HG02588 (cell line): Measurements from ENCODE around the gene POU2F1.
"Not testable (repeated sequence)": the region's sequence is repeated elsewhere in the genome, so short reads cannot be mapped to it uniquely, and the experiment has no call there.

ENCODE experiments used
- ATAC-seq: cut with Tn5 transposase; IDR thresholded peaks from one replicate; pipeline ENCODE4 v1.9.1; 2021; ENCODE audit warnings: mild to moderate bottlenecking, moderate library complexity; ENCODE audit not compliant: unreplicated experiment

POU2F1 gene

DNA sequence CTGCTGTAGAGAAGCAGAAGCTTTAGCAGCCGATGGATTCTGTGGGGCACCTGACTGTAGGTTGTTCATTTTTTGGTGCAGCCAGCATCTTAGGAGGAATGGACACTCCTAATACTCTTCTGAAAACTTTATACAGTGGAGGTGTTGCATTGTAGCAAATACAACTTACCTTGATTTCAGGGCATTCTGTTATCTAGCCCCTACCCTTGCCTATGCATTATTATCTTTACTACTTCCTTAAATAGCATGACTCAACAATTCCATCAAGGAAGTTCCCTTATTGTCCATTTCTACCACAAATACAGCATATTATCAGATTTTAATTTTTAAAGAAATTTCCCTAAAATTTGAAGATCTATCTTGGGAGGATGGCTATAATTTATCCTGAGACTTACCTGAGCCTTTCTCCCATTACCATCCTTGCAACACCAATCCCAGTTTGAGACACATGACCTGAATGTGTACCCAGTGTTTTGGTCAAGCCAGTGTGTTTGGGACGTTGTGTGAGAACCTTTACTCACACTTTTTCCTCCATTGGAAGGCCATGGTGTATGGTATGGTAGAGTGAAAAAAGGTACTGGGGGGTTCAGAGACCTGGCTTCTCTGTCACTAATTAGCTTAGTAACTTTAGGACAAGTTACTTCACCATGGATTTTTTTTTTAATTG lies 9.2 kb downstream of the POU2F1 start:
- ATAC-seq, result no peak

- no peak for ATAC-seq
Observed at GRCh38 chr1:167230437-167230836, 9.8 kb downstream of the POU2F1 start.

DNA sequence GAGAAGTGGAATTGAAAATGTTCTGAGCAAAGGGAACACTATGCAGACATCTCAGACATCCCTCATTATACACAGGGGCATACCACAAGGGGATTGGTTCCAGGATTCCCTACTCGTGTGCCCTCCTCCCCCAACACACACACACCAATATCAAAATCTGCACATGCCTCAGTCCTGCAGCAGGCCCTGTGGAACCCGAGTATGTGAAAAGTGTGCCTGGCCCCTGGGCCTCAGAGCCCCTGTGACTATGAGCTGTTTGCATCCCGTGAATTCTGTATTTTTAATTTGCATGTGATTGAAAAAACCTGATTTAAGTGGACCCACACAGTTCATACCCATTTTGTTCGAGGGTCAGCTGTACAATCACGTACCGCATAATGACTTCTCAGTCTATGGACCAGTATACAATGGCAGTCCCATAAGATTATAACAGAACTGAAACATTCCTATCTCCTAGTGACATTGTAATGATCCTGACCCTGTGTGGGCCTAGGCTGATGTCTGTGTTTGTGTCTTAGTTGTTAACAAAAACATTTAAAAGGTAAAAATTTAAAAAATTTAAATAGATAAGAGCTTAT lies 11.3 kb downstream of the POU2F1 start:
- no peak for ATAC-seq

DNA sequence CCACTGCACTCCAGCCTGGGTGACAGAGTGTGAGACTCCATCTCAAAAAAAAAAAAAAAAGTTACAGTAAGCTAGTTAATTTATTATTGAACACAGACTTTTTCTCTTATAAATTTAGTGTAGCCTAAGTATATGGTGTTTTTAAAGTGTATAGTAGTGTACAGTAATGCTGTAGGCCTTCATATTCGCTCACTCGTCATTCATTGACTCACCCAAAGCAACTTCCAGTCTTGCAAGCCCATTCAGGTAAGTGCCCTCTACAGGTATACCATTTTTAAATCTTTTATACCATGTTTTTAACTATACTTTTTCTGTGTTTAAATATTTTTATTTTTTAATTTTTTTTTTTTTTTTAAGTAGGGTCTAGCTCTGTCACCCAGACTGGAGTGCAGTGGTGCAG lies 12.1 kb downstream of the POU2F1 start:
- ATAC-seq, result no peak

GRCh38 chr1:167233373-167233772 lies 12.7 kb downstream of the POU2F1 start:
- no peak for ATAC-seq

DNA sequence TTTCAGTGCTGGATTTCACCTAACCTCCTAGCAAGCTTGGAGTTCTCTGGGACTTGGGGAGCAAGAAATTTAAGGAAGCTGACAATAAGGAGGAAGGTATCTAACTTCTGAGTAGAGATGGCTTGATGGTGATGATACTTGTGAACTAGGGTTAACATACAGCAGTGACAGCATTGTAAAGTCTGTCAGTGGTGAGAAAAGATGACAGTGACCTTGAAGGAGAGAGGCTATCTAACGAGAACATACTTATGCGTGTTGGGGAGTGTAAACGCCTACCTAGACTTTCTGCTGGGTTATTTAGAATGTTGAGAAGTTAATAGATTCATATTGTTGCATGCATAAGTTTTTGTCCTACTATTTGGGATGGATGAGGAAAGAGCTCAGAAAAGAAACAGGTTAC lies 16.3 kb downstream of the POU2F1 start:
- no peak for ATAC-seq

GRCh38 chr1:167238713-167239112 lies 18.0 kb downstream of the POU2F1 start:
- no peak for ATAC-seq

DNA sequence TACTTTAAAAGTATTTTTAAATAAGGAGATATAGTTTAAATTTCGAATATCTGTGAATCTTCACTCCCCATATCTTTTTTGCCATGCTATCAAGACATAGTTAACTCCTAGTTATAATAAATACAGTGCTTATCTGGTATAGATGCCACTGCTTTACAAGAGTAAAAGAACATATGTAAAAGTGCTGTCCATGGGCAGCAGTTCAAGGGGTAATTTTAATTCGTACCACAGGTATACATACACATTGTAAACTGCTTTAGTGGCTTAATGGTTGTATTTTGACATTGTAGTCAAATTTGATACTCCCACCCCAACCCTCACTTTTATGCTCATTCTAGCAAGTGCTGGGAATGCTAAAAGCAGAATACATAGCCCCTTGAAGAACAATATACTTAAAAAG lies 18.6 kb downstream of the POU2F1 start:
- no peak for ATAC-seq

DNA sequence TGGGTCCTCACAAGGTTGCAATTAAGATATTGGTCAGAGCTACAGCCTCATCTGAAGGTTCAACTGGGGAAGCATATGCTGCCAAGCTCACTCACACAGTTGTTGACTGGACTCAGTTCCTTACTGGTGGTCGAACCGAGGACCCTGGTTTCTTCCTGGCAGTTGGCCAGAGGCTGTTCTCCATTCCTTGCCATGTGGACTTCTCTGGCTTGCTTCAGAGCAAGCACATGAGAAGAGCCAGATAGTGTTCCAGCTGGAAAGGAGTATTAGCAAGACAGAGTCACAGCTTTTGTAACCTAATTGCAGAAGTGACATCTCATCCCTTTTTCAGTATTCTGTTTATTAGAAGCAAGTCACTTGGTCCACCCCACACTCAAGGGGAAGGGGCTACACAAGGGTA lies 23.6 kb downstream of the POU2F1 start:
- no peak for ATAC-seq

DNA sequence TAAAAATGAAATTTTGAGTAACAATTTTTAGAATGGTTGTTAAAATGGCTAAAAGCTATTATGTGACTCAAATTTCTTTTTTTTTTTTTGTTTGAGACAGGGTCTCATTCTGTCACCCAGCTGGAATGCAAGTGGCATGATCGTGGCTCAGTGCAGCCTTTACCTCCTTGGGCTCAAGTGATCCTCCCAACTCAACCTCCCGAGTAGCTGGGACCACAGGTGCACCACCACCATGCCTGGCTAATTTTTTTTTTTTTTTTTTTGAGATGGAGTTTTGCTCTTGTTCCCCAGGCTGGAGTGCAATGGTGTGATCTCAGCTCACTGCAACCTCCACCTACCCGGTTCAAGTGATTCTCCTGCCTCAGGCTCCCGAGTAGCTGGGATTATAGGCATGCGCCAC lies 24.5 kb downstream of the POU2F1 start:
- not testable (repeated sequence) for ATAC-seq

GRCh38 chr1:167246971-167247370 lies 26.3 kb downstream of the POU2F1 start:
- ATAC-seq, result no peak

- ATAC-seq, result no peak
Observed at GRCh38 chr1:167247754-167248153, 27.1 kb downstream of the POU2F1 start.

DNA sequence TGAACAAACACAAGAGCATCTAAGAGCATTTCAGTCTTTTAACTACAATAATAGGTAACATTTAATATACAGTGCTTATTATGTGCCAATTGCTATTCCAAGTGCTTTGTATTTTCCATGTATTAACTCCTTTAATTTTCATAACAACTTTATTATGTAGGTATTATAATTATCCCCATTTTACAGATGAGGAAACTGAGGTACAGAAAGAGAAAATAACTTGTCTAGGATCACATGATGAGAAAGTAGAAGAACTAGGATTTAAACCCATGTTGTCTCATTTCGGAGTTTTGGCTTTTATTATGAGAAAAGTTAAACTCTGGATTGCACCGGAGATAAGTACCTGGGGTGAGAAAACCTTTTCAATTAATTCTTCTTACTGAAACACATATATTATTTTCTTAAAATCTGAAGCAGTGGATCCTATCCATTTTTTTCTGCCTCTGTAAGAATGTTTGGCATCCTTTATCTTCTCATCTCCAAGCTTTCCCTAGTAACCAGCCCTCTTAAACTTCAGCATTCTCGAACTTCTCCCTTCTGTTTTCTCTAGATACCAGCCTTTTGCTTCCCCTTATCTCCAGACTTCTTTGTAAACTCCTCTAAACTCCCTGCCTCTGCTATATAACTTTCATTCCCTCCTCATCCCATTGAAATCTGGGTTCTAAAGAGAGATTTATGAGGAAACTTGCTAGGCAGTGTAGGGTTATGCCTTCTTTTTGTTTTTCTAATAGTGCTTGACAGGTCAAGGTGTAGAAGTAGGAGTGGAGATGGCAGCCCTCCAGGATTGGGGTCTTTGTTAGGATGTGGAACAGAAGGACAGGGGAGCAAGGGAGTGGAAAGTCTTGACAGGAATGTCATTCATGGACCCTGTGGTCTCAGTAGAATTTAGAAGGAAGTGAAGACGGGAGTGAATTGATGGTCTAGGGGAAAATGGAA lies 28.3 kb downstream of the POU2F1 start:
- no peak for ATAC-seq

DNA sequence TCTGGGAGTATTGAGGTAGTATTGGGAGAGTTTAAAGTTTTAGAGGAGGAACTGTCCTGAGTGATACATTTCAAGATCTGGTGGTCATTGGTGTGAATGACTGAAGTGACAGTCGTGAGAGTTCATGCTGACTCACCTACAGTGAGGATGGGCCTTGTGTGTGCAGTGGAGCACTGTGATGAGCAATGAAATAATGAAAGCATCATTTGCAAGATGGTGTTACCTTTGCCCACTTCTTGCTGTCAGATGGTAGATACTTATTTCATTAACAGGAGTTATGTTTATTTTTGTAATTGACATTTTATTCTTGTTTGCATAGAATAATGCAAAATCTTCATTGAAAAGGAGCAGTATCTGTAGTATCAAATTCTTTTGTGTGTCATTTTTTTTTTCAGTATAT lies 29.0 kb downstream of the POU2F1 start:
- ATAC-seq, result no peak

DNA sequence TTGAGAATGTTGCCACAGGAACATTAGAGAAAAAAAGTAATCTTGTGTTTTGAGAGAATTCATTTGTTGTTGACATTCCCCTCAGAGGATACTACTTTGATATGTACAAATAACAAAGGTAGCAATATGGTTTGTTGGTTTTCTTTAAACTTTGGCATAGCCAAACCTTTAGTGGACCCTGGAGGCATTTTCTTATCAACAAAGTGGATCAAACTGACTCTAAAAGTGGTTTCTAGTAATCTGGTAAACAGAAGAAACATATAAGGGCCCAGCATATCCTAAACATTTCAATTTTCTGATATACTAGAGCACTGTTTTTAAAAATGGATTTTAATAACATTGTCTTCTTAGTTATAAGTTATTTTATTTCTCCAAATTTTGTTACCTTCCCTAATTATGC lies 29.8 kb downstream of the POU2F1 start:
- no peak for ATAC-seq

- ATAC-seq, result no peak
Observed at GRCh38 chr1:167251472-167251871, 30.8 kb downstream of the POU2F1 start.

GRCh38 chr1:167252986-167253385 lies 32.3 kb downstream of the POU2F1 start:
- ATAC-seq, result no peak

DNA sequence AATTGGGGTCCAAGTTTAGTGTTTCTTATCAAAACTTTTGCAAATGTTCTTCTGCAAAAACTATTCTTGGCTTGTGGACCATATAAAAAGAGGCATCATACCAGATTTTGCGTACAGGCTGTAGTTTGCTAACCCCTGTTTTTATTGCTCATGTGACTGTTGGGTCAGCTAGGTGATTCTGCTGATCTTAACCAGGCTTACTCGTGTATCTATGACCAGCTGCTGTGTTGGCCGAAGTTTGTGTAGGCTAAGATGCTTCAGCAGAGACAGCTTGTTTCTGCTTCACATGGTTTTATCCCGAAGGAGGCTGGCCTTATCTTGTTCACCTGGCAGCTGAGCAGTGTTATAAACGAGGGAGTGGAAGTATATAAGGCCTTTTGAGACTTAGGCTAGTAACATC lies 38.2 kb downstream of the POU2F1 start:
- no peak for ATAC-seq

- no peak for ATAC-seq
Observed at GRCh38 chr1:167262836-167263235, 42.1 kb downstream of the POU2F1 start.

DNA sequence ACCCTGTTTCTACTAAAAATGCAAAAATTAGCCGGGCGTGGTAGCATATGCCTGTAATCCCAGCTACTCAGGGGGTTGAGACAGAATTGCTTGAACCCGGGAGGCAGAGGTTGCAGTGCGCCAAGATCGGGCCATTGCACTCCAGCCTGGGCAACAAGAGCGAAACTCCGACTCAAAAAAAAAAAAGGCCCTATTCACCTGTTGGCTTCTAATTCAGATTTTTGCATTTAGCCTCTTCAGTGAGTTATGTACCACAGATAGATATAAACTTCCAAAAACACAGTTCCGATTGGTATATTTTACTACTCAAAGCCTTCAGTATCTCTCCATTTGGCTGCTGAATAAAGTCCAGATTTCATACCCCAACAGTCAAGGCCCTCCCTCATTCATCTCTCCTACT lies 42.7 kb downstream of the POU2F1 start:
- no peak for ATAC-seq

DNA sequence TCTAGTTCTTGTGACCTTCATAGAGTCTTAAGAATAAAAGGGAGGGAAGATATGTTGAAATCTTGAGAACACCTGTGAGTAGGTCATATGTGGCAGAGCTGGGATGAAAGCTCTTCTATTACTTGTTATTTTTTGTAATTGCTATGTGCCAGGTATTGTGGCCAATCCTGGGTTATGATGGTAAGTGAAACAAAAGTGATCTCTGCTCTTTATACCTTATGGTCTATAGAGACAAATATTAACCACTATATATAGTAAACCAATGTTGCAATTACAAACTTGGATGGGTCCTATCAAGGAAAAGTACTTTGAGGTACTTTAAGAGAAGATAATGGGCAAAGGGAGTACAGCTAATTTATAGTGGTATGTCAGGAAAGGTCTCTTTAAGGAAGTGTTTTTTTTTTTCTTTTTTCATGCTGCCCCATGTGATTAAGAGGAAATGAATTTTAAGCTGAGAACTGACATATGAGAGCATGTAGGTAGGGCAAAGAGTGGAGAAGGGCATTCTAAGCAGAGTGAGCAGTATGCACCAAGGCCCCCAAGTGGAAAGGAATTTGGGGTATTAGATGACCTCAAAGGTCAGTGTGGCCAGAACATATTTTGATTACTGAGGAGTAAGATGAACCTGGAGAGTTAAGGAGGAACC lies 43.3 kb downstream of the POU2F1 start:
- ATAC-seq, result no peak
